HuH-7.5 (cell line): Measurements from ENCODE around the gene NKIRAS1.
"Not testable (repeated sequence)": the region's sequence is repeated elsewhere in the genome, so short reads cannot be mapped to it uniquely, and the experiment has no call there.

Experiments used
- DNase-seq: peaks from one replicate; pipeline ENCODE4 v3.0.0; 2011; ENCODE audit warnings: low spot score

The NKIRAS1 gene

GRCh38 chr3:23869977-23870662 is 46.7 kb downstream of the NKIRAS1 start:
- no peak for DNase-seq

- no peak for DNase-seq
Observed at GRCh38 chr3:23867838-23868237, 49.0 kb downstream of the NKIRAS1 start.

GRCh38 chr3:23867400-23867799 is 49.4 kb downstream of the NKIRAS1 start:
- no peak for DNase-seq

GRCh38 chr3:23865595-23866396 is 51.0 kb downstream of the NKIRAS1 start:
- peak; percentile 77 for DNase-seq

GRCh38 chr3:23864931-23865330 is 51.9 kb downstream of the NKIRAS1 start:
- no peak for DNase-seq

GRCh38 chr3:23863060-23863459 is 53.7 kb downstream of the NKIRAS1 start:
- no peak for DNase-seq

- no peak for DNase-seq
Observed at GRCh38 chr3:23861689-23862088, 55.1 kb downstream of the NKIRAS1 start.

GRCh38 chr3:23859839-23860382 is 56.9 kb downstream of the NKIRAS1 start:
- DNase-seq, result no peak

GRCh38 chr3:23859012-23859743 is 57.6 kb downstream of the NKIRAS1 start:
- DNase-seq, result no peak

GRCh38 chr3:23856286-23856685 is 60.5 kb downstream of the NKIRAS1 start:
- DNase-seq, result no peak

GRCh38 chr3:23849462-23849861 is 67.3 kb downstream of the NKIRAS1 start:
- DNase-seq, result not testable (repeated sequence)

- no peak for DNase-seq
Observed at GRCh38 chr3:23845326-23846216, 71.2 kb downstream of the NKIRAS1 start.

- no peak for DNase-seq
Observed at GRCh38 chr3:23843869-23844268, 72.9 kb downstream of the NKIRAS1 start.
